DND-41 (cell line): ENCODE results near the gene XRCC3.

Experiments
- ATAC-seq: fragments of 200-7000 bp; cut with Tn5 transposase; 3 replicates; pipeline ENCODE4 v1.9.1; 2021; ENCODE audit warnings: low read depth; ENCODE audit not compliant: insufficient read depth
- DNase-seq: peaks from one replicate; pipeline ENCODE4 v3.0.0-alpha.2; 2020
- H2AFZ ChIP-seq: 2 replicates; pipeline ENCODE4 v1.6.0; 2012; ENCODE audit warnings: low read depth, low read length
- H3K27ac ChIP-seq: 2 replicates; pipeline ENCODE4 v1.5.1; 2012; ENCODE audit warnings: low read length, inconsistent platforms
- H3K27me3 ChIP-seq: fragments of 200-600 bp; sonication (generic); 2 replicates; pipeline ENCODE4 v1.6.0; 2012; ENCODE audit warnings: low read length, mild to moderate bottlenecking, inconsistent platforms; ENCODE audit not compliant: insufficient read depth, poor library complexity
- H3K36me3 ChIP-seq: 2 replicates; pipeline ENCODE4 v1.5.1; 2012; ENCODE audit warnings: low read length, inconsistent platforms; ENCODE audit not compliant: insufficient read depth
- H3K4me1 ChIP-seq: 2 replicates; pipeline ENCODE4 v1.5.1; 2012; ENCODE audit warnings: mild to moderate bottlenecking, low read length; ENCODE audit not compliant: insufficient read depth
- H3K4me2 ChIP-seq: 2 replicates; pipeline ENCODE4 v1.6.0; 2012; ENCODE audit warnings: mild to moderate bottlenecking, moderate library complexity, low read length, inconsistent platforms; ENCODE audit not compliant: insufficient read depth
- H3K4me3 ChIP-seq, 2 experiments: fragments of 200-600 bp in 1 of 2; shearing (Covaris generic) in 1 of 2; 2 replicates each; pipeline ENCODE4 v1.5.1; 2012 to 2016; ENCODE audit warnings: inconsistent platforms in 2 of 2, low read length in 2 of 2, mild to moderate bottlenecking in 2 of 2, low read depth in 1 of 2, moderate library complexity in 1 of 2
- H3K79me2 ChIP-seq: 2 replicates; pipeline ENCODE4 v1.6.0; 2012; ENCODE audit warnings: low read length, inconsistent platforms; ENCODE audit not compliant: insufficient read depth
- H3K9ac ChIP-seq: 2 replicates; pipeline ENCODE4 v1.6.0; 2012; ENCODE audit warnings: low read depth, mild to moderate bottlenecking, inconsistent platforms, low read length, moderate library complexity
- H3K9me3 ChIP-seq: 2 replicates; pipeline ENCODE4 v1.5.1; 2012; ENCODE audit warnings: low read length, moderate library complexity, mild to moderate bottlenecking, inconsistent platforms; ENCODE audit not compliant: insufficient read depth, severe bottlenecking
- H4K20me1 ChIP-seq: 2 replicates; pipeline ENCODE4 v1.6.0; 2012; ENCODE audit warnings: low read length; ENCODE audit not compliant: insufficient read depth
- EZH2 ChIP-seq: IDR thresholded peaks from 3 replicates; pipeline ENCODE4 v1.6.1; 2012; ENCODE audit warnings: borderline replicate concordance, low read depth, mild to moderate bottlenecking, moderate library complexity, low read length, inconsistent platforms; ENCODE audit not compliant: severe bottlenecking
- TF ChIP-seq, protein P1 (sequence below): IDR thresholded peaks from 2 replicates; pipeline ENCODE4 v1.5.1; 2012; ENCODE audit warnings: borderline replicate concordance, low read length, moderate library complexity, mild to moderate bottlenecking; ENCODE audit not compliant: poor library complexity, severe bottlenecking; ENCODE audit errors: extremely low read depth

The XRCC3 gene

GRCh38 chr14:103762036-103762435, 46.8 kb upstream of the XRCC3 start:
- H3K4me2 ChIP-seq: no peak overlapping the region
- no peaks in the 10 kb centered on the region for H4K20me1 ChIP-seq
- no peak overlapping the region for H3K27ac ChIP-seq
- no peaks in the 10 kb centered on the region for H3K4me1 ChIP-seq
- H3K79me2 ChIP-seq: no peaks in the 10 kb centered on the region
- ATAC-seq (no peak), DNase-seq (no peak)
- H3K4me3 ChIP-seq: no peak overlapping the region
- TF ChIP-seq EZH2: no peak
- TF ChIP-seq, protein P1, sequence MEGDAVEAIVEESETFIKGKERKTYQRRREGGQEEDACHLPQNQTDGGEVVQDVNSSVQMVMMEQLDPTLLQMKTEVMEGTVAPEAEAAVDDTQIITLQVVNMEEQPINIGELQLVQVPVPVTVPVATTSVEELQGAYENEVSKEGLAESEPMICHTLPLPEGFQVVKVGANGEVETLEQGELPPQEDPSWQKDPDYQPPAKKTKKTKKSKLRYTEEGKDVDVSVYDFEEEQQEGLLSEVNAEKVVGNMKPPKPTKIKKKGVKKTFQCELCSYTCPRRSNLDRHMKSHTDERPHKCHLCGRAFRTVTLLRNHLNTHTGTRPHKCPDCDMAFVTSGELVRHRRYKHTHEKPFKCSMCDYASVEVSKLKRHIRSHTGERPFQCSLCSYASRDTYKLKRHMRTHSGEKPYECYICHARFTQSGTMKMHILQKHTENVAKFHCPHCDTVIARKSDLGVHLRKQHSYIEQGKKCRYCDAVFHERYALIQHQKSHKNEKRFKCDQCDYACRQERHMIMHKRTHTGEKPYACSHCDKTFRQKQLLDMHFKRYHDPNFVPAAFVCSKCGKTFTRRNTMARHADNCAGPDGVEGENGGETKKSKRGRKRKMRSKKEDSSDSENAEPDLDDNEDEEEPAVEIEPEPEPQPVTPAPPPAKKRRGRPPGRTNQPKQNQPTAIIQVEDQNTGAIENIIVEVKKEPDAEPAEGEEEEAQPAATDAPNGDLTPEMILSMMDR: no peak
- H3K36me3 ChIP-seq: no peaks in the 10 kb centered on the region
- H2AFZ ChIP-seq: no peak overlapping the region
- H3K9ac ChIP-seq: no peak overlapping the region
- H3K27me3 ChIP-seq: no peaks in the 10 kb centered on the region
- H3K9me3 ChIP-seq: no peaks in the 10 kb centered on the region

GRCh38 chr14:103758059-103758776, 43.0 kb upstream of the XRCC3 start:
- no peak for ATAC-seq
- H3K4me2 ChIP-seq: no peak overlapping the region
- no peaks in the 10 kb centered on the region for H3K4me1 ChIP-seq
- H3K27ac ChIP-seq: no peak overlapping the region
- no peak for DNase-seq
- no peaks in the 10 kb centered on the region for H3K79me2 ChIP-seq
- H3K9me3 ChIP-seq: no peaks in the 10 kb centered on the region
- TF ChIP-seq, protein P1: no peak
- no peak for TF ChIP-seq EZH2
- H3K27me3 ChIP-seq: no peaks in the 10 kb centered on the region
- H3K9ac ChIP-seq: no peak overlapping the region
- H3K36me3 ChIP-seq: no peaks in the 10 kb centered on the region
- H2AFZ ChIP-seq: no peak overlapping the region
- H3K4me3 ChIP-seq: no peak overlapping the region
- no peaks in the 10 kb centered on the region for H4K20me1 ChIP-seq

DNA sequence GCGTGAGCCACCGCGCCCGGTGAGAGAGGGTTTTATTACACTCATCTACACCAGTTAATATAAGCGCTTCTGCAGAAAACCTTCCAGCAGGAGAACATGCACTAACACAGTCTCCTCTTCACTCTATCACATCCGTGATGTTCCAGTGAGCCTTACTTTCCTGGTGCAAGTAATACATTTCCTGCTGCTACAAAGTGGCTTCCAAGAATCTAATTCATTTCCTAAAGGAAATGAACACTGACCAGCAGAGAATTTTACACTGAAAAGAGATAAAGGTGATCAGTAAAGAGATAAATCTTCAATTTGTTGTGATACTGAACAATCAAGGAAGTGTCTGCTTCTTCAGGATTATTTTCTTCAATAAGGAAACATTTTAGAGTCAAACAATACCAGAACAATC, 39.8 kb upstream of the XRCC3 start:
- no peak overlapping the region for H3K9ac ChIP-seq
- H2AFZ ChIP-seq: no peak overlapping the region
- TF ChIP-seq, protein P1: no peak
- TF ChIP-seq EZH2: no peak
- H4K20me1 ChIP-seq: no peaks in the 10 kb centered on the region
- DNase-seq (no peak), ATAC-seq (no peak)
- H3K4me2 ChIP-seq: no peak overlapping the region
- no peaks in the 10 kb centered on the region for H3K9me3 ChIP-seq
- H3K36me3 ChIP-seq: no peaks in the 10 kb centered on the region
- H3K27ac ChIP-seq: no peak overlapping the region
- no peak overlapping the region for H3K4me3 ChIP-seq
- no peaks in the 10 kb centered on the region for H3K4me1 ChIP-seq
- H3K79me2 ChIP-seq: no peaks in the 10 kb centered on the region
- H3K27me3 ChIP-seq: no peaks in the 10 kb centered on the region
